Measurements from ENCODE around the gene SHF. TPM values are rescaled to one million over a fixed set of nuclear protein-coding genes. Genes with fewer than 3 reads are reported as not detected.

Gene SHF
- total and polyA plus RNA-seq, 2 of the 4 experiments (the other 2 are of a cell fraction): 1.8 to 3.5 TPM

GRCh38 chr15:45143056-45143455 lies 44.7 kb downstream of the SHF start:
- intact Hi-C loops (cut with micrococcal nuclease) (no loop called here), dilution Hi-C loops (cut with HindIII; ENCODE audit: low sequenced_read_pairs, unreplicated experiment) (no loop called here)
- ATAC-seq (ENCODE audit: low read depth): no peak

More at GRCh38 chr15:45143056-45143455, 44.7 kb downstream of the SHF start:
- H4K20me1 ChIP-seq (ENCODE audit: insufficient read depth, low read length): no peaks in the 10 kb centered on the region
- H2BK120ac ChIP-seq (ENCODE audit: low read depth, low read length): no peak overlapping the region
- TF ChIP-seq SMC3 (IDR thresholded peaks at IDR 0.05; ENCODE audit: low read depth, low read length): no peak
- no peak for TF ChIP-seq MAZ (IDR thresholded peaks at IDR 0.05; ENCODE audit: borderline replicate concordance, low read depth, low read length)
- TF ChIP-seq POLR2A (IDR thresholded peaks at IDR 0.05; ENCODE audit: low read depth, low read length): no peak
- no peak overlapping the region for H2AFZ ChIP-seq (replicated peaks; ENCODE audit: low read length, poor library complexity)
- H3K27me3 ChIP-seq (ENCODE audit: control insufficient read depth, insufficient read depth, low read length): peaks cover 38% of the 10 kb centered on the region
- ChIA-PET POLR2A (ENCODE audit: unreplicated experiment) (no interaction called here), CTCF (no interaction called here)
- WGBS, 2 experiments (ENCODE audit: extremely low coverage in 2 of 2, insufficient read length in 1 of 2): no CpG with 5 or more reads among the region's 7 CpGs
- no peak overlapping the region for H3K9ac ChIP-seq (ENCODE audit: low read depth, low read length)
- H3K4me2 ChIP-seq (ENCODE audit: low read depth, low read length): no peak overlapping the region
- no peaks in the 10 kb centered on the region for H3K9me3 ChIP-seq (ENCODE audit: control insufficient read depth, insufficient read depth, low read length)
- no peak overlapping the region for H2BK15ac ChIP-seq (ENCODE audit: low read depth, low read length)
- in situ Hi-C loops (cut with MboI; ENCODE audit: low sequenced_read_pairs): no loop called here
- no peak for DNase-seq
- H3K18ac ChIP-seq (ENCODE audit: low read depth, low read length): no peak overlapping the region
- no peak overlapping the region for H3K4ac ChIP-seq (ENCODE audit: low read depth, low read length)
- no peaks in the 10 kb centered on the region; the same call in 1 of the 2 replicates for H3K4me1 ChIP-seq (ENCODE audit: control insufficient read depth, insufficient read depth, low read length)
- no peak overlapping the region for H4K8ac ChIP-seq (ENCODE audit: low read depth in 2 of 2, low read length in 2 of 2)
- no peaks in the 10 kb centered on the region for H3K79me1 ChIP-seq (ENCODE audit: low read depth in 1 of 2, low read length in 2 of 2)
- no peak overlapping the region for H2AK9ac ChIP-seq (replicated peaks; ENCODE audit: low read depth, low read length, poor library complexity)
- no peak overlapping the region for H2BK20ac ChIP-seq (ENCODE audit: low read depth, low read length)
- no TSS peak for BruUV-seq (replicated peaks)
- no peak overlapping the region for H4K91ac ChIP-seq (ENCODE audit: insufficient read depth, low read depth, low read length)
- H3K36me3 ChIP-seq (ENCODE audit: control insufficient read depth, insufficient read depth, low read length): no peaks in the 10 kb centered on the region
- no peak overlapping the region for H3K4me3 ChIP-seq (ENCODE audit: insufficient read depth, low read depth, low read length)
- no peak overlapping the region for H3K14ac ChIP-seq (replicated peaks; ENCODE audit: low read depth, low read length)
- no peak overlapping the region for H2AK5ac ChIP-seq (ENCODE audit: low read depth, low read length)
- no peak overlapping the region for H3K27ac ChIP-seq (ENCODE audit: insufficient read depth, low read length)
- no peak overlapping the region for H2BK5ac ChIP-seq (ENCODE audit: low read depth, low read length, poor library complexity, severe bottlenecking)
- H4K5ac ChIP-seq (ENCODE audit: low read depth, low read length): no peak overlapping the region
- H3K56ac ChIP-seq (ENCODE audit: extremely low read depth, insufficient read depth, low read length): no peak overlapping the region
- H3K9me1 ChIP-seq (ENCODE audit: insufficient read depth, low read length): no peaks in the 10 kb centered on the region
- no peak overlapping the region for H3K23ac ChIP-seq (ENCODE audit: low read depth, low read length)
